Measurements from ENCODE around the gene FAM222A. TPM values are rescaled to one million over a fixed set of nuclear protein-coding genes. Genes with fewer than 3 reads are reported as not detected.

The FAM222A gene
- total and polyA plus RNA-seq, 2 of the 4 experiments (the other 2 are of a cell fraction) = under 0.01 to 0.32 TPM

Other genes starting within 250 kb of the FAM222A start
- gene KCTD10, start 236.5 kb upstream of the FAM222A start, total RNA-seq (2012; rRNA removed) = 72.1 and 77.2 TPM in 2 replicates
- gene KCTD10, start 236.5 kb upstream of the FAM222A start, polyA plus RNA-seq (2012; rRNA removed) = 82.8 and 88.4 TPM in 2 replicates
- gene UBE3B, start 236.2 kb upstream of the FAM222A start, total RNA-seq (2012; rRNA removed) = 18.8 and 19.4 TPM in 2 replicates
- 24.3 and 24.9 TPM in 2 replicates for gene UBE3B, start 236.2 kb upstream of the FAM222A start, polyA plus RNA-seq (2012; rRNA removed)
- 14.2 and 16.5 TPM in 2 replicates for gene MMAB, start 140.3 kb upstream of the FAM222A start, total RNA-seq (2012; rRNA removed)
- gene MMAB, start 140.3 kb upstream of the FAM222A start, polyA plus RNA-seq (2012; rRNA removed) = 16.9 and 17.3 TPM in 2 replicates
- 6.6 and 6.9 TPM in 2 replicates for gene MVK, start 140.0 kb upstream of the FAM222A start, total RNA-seq (2012; rRNA removed)
- gene MVK, start 140.0 kb upstream of the FAM222A start, polyA plus RNA-seq (2012; rRNA removed) = 11.5 and 12.2 TPM in 2 replicates
- gene TRPV4, start 119.6 kb downstream of the FAM222A start, total RNA-seq (2012; rRNA removed) = 1.1 TPM in 2 replicates
- gene TRPV4, start 119.6 kb downstream of the FAM222A start, polyA plus RNA-seq (2012; rRNA removed) = 6.1 and 6.6 TPM in 2 replicates
- gene GLTP, start 166.7 kb downstream of the FAM222A start, total RNA-seq (2012; rRNA removed) = 58.4 and 67.2 TPM in 2 replicates
- gene GLTP, start 166.7 kb downstream of the FAM222A start, polyA plus RNA-seq (2012; rRNA removed) = 32.5 and 34.4 TPM in 2 replicates
- gene TCHP, start 186.4 kb downstream of the FAM222A start, total RNA-seq (2012; rRNA removed) = 6.1 and 11.4 TPM in 2 replicates
- 10.9 and 13.4 TPM in 2 replicates for gene TCHP, start 186.4 kb downstream of the FAM222A start, polyA plus RNA-seq (2012; rRNA removed)